Spleen (tissue), 7 donors: ENCODE data around the gene BHLHE40.

Experiments
- POLR2A ChIP-seq, 3 donors: fragments of 450-650 bp; IDR thresholded peaks; one replicate each; pipeline ENCODE4 v1.5.1; 2017; ENCODE audit warnings: antibody characterized with exemption in 3 of 3, mild to moderate bottlenecking in 1 of 3
- POLR2AphosphoS5 ChIP-seq, 3 donors: sonication (generic); formaldehyde crosslinking; IDR thresholded peaks; one replicate each; pipeline ENCODE4 v1.5.1; 2017; ENCODE audit warnings: antibody characterized with exemption in 3 of 3
- TF ChIP-seq, protein P1 (sequence below), 11 experiments: fragments of 200-600 bp in 7 of 11; fragments of 450-650 bp in 4 of 11; sonication (generic) in 4 of 11; IDR thresholded peaks in 8 of 11; conservative IDR thresholded peaks in 3 of 11; 1 replicate in 7 of 11; 2 replicates in 4 of 11; pipeline versions ENCODE4 v1.4.0 to v1.8.0; 2016 to 2021; ENCODE audit warnings: antibody characterized with exemption in 11 of 11, inconsistent platforms in 4 of 11, mild to moderate bottlenecking in 1 of 11
- donor health status: DM: no; HTN: no; CAD: no; lungs with moderate emphysema.
- donor health status: DM: no; HTN: no; CAD: no.
- donor health status: DM: no; HTN: no; CAD: no.

- TF ChIP-seq, protein P1, sequence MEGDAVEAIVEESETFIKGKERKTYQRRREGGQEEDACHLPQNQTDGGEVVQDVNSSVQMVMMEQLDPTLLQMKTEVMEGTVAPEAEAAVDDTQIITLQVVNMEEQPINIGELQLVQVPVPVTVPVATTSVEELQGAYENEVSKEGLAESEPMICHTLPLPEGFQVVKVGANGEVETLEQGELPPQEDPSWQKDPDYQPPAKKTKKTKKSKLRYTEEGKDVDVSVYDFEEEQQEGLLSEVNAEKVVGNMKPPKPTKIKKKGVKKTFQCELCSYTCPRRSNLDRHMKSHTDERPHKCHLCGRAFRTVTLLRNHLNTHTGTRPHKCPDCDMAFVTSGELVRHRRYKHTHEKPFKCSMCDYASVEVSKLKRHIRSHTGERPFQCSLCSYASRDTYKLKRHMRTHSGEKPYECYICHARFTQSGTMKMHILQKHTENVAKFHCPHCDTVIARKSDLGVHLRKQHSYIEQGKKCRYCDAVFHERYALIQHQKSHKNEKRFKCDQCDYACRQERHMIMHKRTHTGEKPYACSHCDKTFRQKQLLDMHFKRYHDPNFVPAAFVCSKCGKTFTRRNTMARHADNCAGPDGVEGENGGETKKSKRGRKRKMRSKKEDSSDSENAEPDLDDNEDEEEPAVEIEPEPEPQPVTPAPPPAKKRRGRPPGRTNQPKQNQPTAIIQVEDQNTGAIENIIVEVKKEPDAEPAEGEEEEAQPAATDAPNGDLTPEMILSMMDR (IDR thresholded peaks at IDR 0.05 in 8 of 11, conservative IDR thresholded peaks at IDR 0.05 in 3 of 11), result peak; percentile 22 to 72 (median 48)
- TF ChIP-seq POLR2A (IDR thresholded peaks at IDR 0.05), result no peak
- peak in 1 of 3 donors; percentile 6 for TF ChIP-seq POLR2AphosphoS5 (IDR thresholded peaks at IDR 0.05)
Observed at GRCh38 chr3:4976109-4976508, 3.1 kb upstream of the BHLHE40 start.
